IMR-90 (cell line): Measurements from ENCODE around the gene HOXA10. TPM values are rescaled to one million over a fixed set of nuclear protein-coding genes. Genes with fewer than 3 reads are reported as not detected.

Experiments
- ATAC-seq: fragments of 200-7000 bp; cut with Tn5 transposase; 2 replicates; pipeline ENCODE4 v1.9.1; 2020; ENCODE audit warnings: low read depth, mild to moderate bottlenecking, moderate library complexity
- BruUV-seq: library from RNA; stranded (reverse); fragments of 400-500 nt; replicated peaks from 2 replicates; lab custom pipeline; 2021; lab: Mats Ljungman, UMichigan
- CTCF ChIA-PET: fragments of 300-600 bp; formaldehyde crosslinking; extraction: SDS; loops from one replicate; lab custom pipeline; 2021; ENCODE audit warnings: antibody characterized with exemption; lab: Yijun Ruan, JAX
- POLR2A ChIA-PET: fragments of 300-600 bp; sonication (Branson Sonifier 250); formaldehyde crosslinking; loops from one replicate; lab custom pipeline; 2022; ENCODE audit warnings: antibody characterized with exemption; ENCODE audit not compliant: unreplicated experiment; lab: Charles Lee
- DNase-seq: peaks from one replicate; pipeline ENCODE4 v3.0.0; 2013
- H2AFZ ChIP-seq: replicated peaks from 2 replicates; pipeline ENCODE3; 2013; ENCODE audit warnings: low read length, mild to moderate bottlenecking; ENCODE audit not compliant: poor library complexity
- H2AK5ac ChIP-seq: 2 replicates; pipeline ENCODE4 v1.6.1; 2013; ENCODE audit warnings: low read depth, low read length, inconsistent platforms
- H2AK9ac ChIP-seq: replicated peaks from 2 replicates; pipeline ENCODE3; 2013; ENCODE audit warnings: mild to moderate bottlenecking, low read depth, low read length, moderate library complexity; ENCODE audit not compliant: poor library complexity
- H2BK120ac ChIP-seq: 2 replicates; pipeline ENCODE4 v1.6.1; 2013; ENCODE audit warnings: low read depth, low read length, inconsistent platforms
- H2BK15ac ChIP-seq: 3 replicates; pipeline ENCODE4 v1.6.1; 2013; ENCODE audit warnings: low read depth, low read length, inconsistent platforms
- H2BK20ac ChIP-seq: 2 replicates; pipeline ENCODE4 v1.6.1; 2013; ENCODE audit warnings: low read depth, mild to moderate bottlenecking, inconsistent platforms, low read length, moderate library complexity
- H2BK5ac ChIP-seq: 2 replicates; pipeline ENCODE4 v1.6.1; 2013; ENCODE audit warnings: mild to moderate bottlenecking, low read depth, low read length, inconsistent platforms; ENCODE audit not compliant: poor library complexity, severe bottlenecking
- H3K14ac ChIP-seq: replicated peaks from 2 replicates; pipeline ENCODE4 v1.6.1; 2013; ENCODE audit warnings: low read depth, low read length, inconsistent platforms
- H3K18ac ChIP-seq: 2 replicates; pipeline ENCODE4 v1.6.1; 2013; ENCODE audit warnings: low read depth, low read length, control low read depth
- H3K23ac ChIP-seq: 2 replicates; pipeline ENCODE4 v1.6.1; 2013; ENCODE audit warnings: low read depth, low read length, inconsistent platforms
- H3K27ac ChIP-seq: 2 replicates; pipeline ENCODE4 v1.5.1; 2013; ENCODE audit warnings: mild to moderate bottlenecking, control low read depth, low read length; ENCODE audit not compliant: insufficient read depth
- H3K27me3 ChIP-seq: 2 replicates; pipeline ENCODE4 v1.6.1; 2013; ENCODE audit warnings: low read length; ENCODE audit not compliant: control insufficient read depth, insufficient read depth
- H3K36me3 ChIP-seq: 2 replicates; pipeline ENCODE4 v1.6.1; 2013; ENCODE audit warnings: low read length, mixed read lengths; ENCODE audit not compliant: control insufficient read depth, insufficient read depth
- H3K4ac ChIP-seq: 2 replicates; pipeline ENCODE4 v1.6.1; 2013; ENCODE audit warnings: low read depth, low read length, inconsistent platforms
- H3K4me1 ChIP-seq: 2 replicates; pipeline ENCODE4 v1.6.1; 2013; ENCODE audit warnings: low read length, mixed read lengths; ENCODE audit not compliant: control insufficient read depth, insufficient read depth
- H3K4me2 ChIP-seq: 2 replicates; pipeline ENCODE4 v1.6.1; 2013; ENCODE audit warnings: low read depth, mild to moderate bottlenecking, control low read depth, low read length, moderate library complexity
- H3K4me3 ChIP-seq: 2 replicates; pipeline ENCODE4 v1.5.1; 2013; ENCODE audit warnings: low read depth, mild to moderate bottlenecking, control low read depth, low read length, moderate library complexity; ENCODE audit not compliant: insufficient read depth
- H3K56ac ChIP-seq: 2 replicates; pipeline ENCODE4 v1.6.1; 2013; ENCODE audit warnings: low read length, inconsistent platforms; ENCODE audit not compliant: insufficient read depth; ENCODE audit errors: extremely low read depth
- H3K79me1 ChIP-seq, 2 experiments: 2 replicates each; pipeline ENCODE4 v1.6.1; 2013; ENCODE audit warnings: low read length in 2 of 2, inconsistent platforms in 1 of 2, low read depth in 1 of 2
- H3K9ac ChIP-seq: 2 replicates; pipeline ENCODE4 v1.6.1; 2013; ENCODE audit warnings: low read depth, low read length, control low read depth
- H3K9me1 ChIP-seq: 2 replicates; pipeline ENCODE4 v1.6.1; 2013; ENCODE audit warnings: low read length, inconsistent platforms; ENCODE audit not compliant: insufficient read depth
- H3K9me3 ChIP-seq: 2 replicates; pipeline ENCODE4 v1.6.1; 2013; ENCODE audit warnings: low read length; ENCODE audit not compliant: control insufficient read depth, insufficient read depth
- H4K20me1 ChIP-seq: 2 replicates; pipeline ENCODE4 v1.6.1; 2013; ENCODE audit warnings: low read length, inconsistent platforms; ENCODE audit not compliant: insufficient read depth
- H4K5ac ChIP-seq: 2 replicates; pipeline ENCODE4 v1.6.1; 2013; ENCODE audit warnings: mild to moderate bottlenecking, low read depth, low read length, control low read depth
- H4K8ac ChIP-seq, 2 experiments: 2 replicates each; pipeline ENCODE4 v1.6.1; 2013; ENCODE audit warnings: low read depth in 2 of 2, low read length in 2 of 2, control low read depth in 1 of 2, inconsistent platforms in 1 of 2
- H4K91ac ChIP-seq: 2 replicates; pipeline ENCODE4 v1.6.1; 2013; ENCODE audit warnings: low read depth, low read length, inconsistent platforms; ENCODE audit not compliant: insufficient read depth
- MAFK ChIP-seq: IDR thresholded peaks from 2 replicates; pipeline ENCODE4 v1.6.1; 2012; ENCODE audit warnings: low read depth, low read length, improper control_type of control experiment
- WGBS, 2 experiments: methylation state at CpG; one replicate each; pipeline versions ENCODE4 v1.1.5 to v1.1.7; 2013; ENCODE audit warnings: missing lambda C conversion rate in 2 of 2; ENCODE audit not compliant: insufficient read length in 1 of 2; ENCODE audit errors: extremely low coverage in 2 of 2; 5-methylcytosine and 5-hydroxymethylcytosine counted together
- dilution Hi-C: fragments of 300-500 bp; cut with HindIII; formaldehyde crosslinking; loops from one replicate; pipeline ENCODE4 v1.14.3; 2018; ENCODE audit warnings: low sequenced_read_pairs; ENCODE audit not compliant: unreplicated experiment
- in situ Hi-C: fragments of 300-500 bp; cut with MboI; formaldehyde crosslinking; loops from 3 replicates; pipeline ENCODE4 v1.14.3; 2019; ENCODE audit warnings: low sequenced_read_pairs, inconsistent platforms, mixed read lengths
- intact Hi-C: fragments of 100-400 bp; cut with micrococcal nuclease; formaldehyde crosslinking; loops from 2 replicates; pipeline ENCODE4 v1.10.0; 2022
- polyA plus RNA-seq, 3 experiments: library from polyadenylated mRNA; depleted of rRNA; stranded (reverse); fragments of >200 nt; gene quantifications; 2 replicates each; pipeline ENCODE4 v1.2.3, GENCODE V29; 2012; ENCODE audit warnings: low replicate concordance in 1 of 3
- total RNA-seq: library from RNA; depleted of rRNA; stranded (reverse); fragments of >200 nt; gene quantifications from 2 replicates; pipeline ENCODE4 v1.2.3, GENCODE V29; 2012

The HOXA10 gene
- total and polyA plus RNA-seq, 2 of the 4 experiments (the other 2 are of a cell fraction), result 0.10 to 0.18 TPM

GRCh38 chr7:27192546-27193334, 18.6 kb upstream of the HOXA10 start:
- H2BK15ac ChIP-seq, result no peak overlapping the region
- CTCF ChIA-PET, result interaction anchor here (0.7 to 1.3 kb wide), 2 partner anchors 13 to 582 kb away, joined by 3 read pairs; no protein-coding TSS in a partner anchor
- ATAC-seq (peak; percentile 68), DNase-seq (no peak)
- H2AK5ac ChIP-seq, result no peak overlapping the region
- no TSS peak for BruUV-seq
- H3K9ac ChIP-seq, result no peak overlapping the region
- H3K27me3 ChIP-seq, result peaks cover 89% of the 10 kb centered on the region
- H3K4me3 ChIP-seq, result 0 out of 2 replicates have a peak overlapping the region, but pooled peaks have one; percentile 4
- H2AK9ac ChIP-seq, result no peak overlapping the region
- no peak overlapping the region for H3K27ac ChIP-seq
- H3K4ac ChIP-seq, result no peak overlapping the region
- dilution Hi-C loops (no loop called here), intact Hi-C loops (loop anchor here (10.0 kb wide), 4 partner anchors 552 to 1912 kb away; partner anchors contain the start of gene TAX1BP1), in situ Hi-C loops (loop anchor here (10.0 kb wide), 1 partner anchor 882 kb away; no protein-coding TSS in a partner anchor)
- H3K18ac ChIP-seq, result no peak overlapping the region
- no peak overlapping the region for H4K5ac ChIP-seq
- no peaks in the 10 kb centered on the region for H3K79me1 ChIP-seq
- no peak overlapping the region for H3K56ac ChIP-seq
- no peak overlapping the region for H2BK5ac ChIP-seq
- no peak overlapping the region for H4K91ac ChIP-seq
- no peak overlapping the region for H3K14ac ChIP-seq
- no peaks in the 10 kb centered on the region for H3K9me1 ChIP-seq
- H3K4me1 ChIP-seq, result peaks cover 1% of the 10 kb centered on the region; the same call in 1 of the 2 replicates
- no peak overlapping the region for H2BK20ac ChIP-seq
- POLR2A ChIA-PET, result no interaction called here
- H3K23ac ChIP-seq, result no peak overlapping the region; the same call in 1 of the 2 replicates
- no peak for TF ChIP-seq MAFK
- no peak overlapping the region for H4K8ac ChIP-seq
- no peak overlapping the region for H2BK120ac ChIP-seq
- no peaks in the 10 kb centered on the region for H3K36me3 ChIP-seq
- 8% methylated on average over 22 of the region's 78 CpGs; no CpG with 5 or more reads in 1 of the 2 experiments for WGBS, 2 experiments
- peak overlapping the region; percentile 41; the same call in 1 of the 2 replicates for H3K4me2 ChIP-seq
- H2AFZ ChIP-seq, result peak overlapping the region; percentile 9
- H4K20me1 ChIP-seq, result peaks cover 4% of the 10 kb centered on the region; the same call in 1 of the 2 replicates
- peaks cover 12% of the 10 kb centered on the region; the same call in 1 of the 2 replicates for H3K9me3 ChIP-seq
